ENCODE data around the gene RNF8. TPM values are rescaled to one million over a fixed set of nuclear protein-coding genes. Genes with fewer than 3 reads are reported as not detected.
"Not testable (repeated sequence)": the region's sequence is repeated elsewhere in the genome, so short reads cannot be mapped to it uniquely, and the experiment has no call there.

The RNF8 gene
- total RNA-seq, 8 experiments from 2014 or later, result 19.0 to 53.9 (median 22.9) TPM

GRCh38 chr6:37399131-37399530 is 45.3 kb downstream of the RNF8 start:
- Histone ChIP-seq H3K4me3 (no peak overlapping the region), H3K27ac (no peak overlapping the region), H3K4me1 (replicated peaks in 1 of 2) (no peaks in the 10 kb centered on the region)
- ATAC-seq (replicated peaks in 6 of 8), result no peak
- in situ Hi-C loops (cut with MboI; ENCODE audit: low pct_unique_long_range_greater_than_20kb in 2 of 9, low sequenced_read_pairs in 9 of 9, unreplicated experiment in 9 of 9), result no loop called here

DNA sequence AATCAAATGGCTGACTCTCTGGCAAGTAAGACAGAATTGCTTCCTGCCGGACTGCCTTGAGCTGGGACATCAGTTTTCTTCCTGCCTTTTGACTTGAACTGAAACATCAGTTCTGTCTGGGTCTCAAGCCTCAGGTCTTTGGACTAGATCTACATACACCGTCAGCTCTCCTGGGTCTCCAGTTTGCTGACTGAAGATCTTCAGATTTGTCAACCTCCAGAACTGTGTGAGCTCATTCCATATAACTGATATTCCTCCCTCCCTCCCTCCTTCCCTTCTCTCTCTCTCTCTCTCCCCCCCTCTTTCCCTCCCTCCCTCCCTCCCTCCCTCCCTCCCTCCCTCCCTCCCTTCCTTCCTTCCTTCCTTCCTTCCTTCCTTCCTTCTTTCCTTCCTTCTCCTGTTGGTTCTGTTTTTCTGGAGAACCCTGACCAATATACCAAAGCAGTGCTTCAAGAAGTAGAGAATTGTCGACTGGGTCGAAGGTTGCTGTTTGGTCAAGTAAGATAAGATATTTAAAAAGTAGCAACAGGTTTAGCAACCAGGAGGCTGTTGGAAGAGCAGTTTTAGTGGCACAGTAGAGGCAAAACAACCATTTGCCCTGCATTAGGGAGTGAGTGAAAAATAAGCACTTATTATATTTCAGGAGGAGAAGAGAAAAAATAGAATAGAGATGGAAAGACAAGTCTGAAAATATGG is 46.2 kb downstream of the RNF8 start:
- no peak overlapping the region for H3K27ac ChIP-seq

DNA sequence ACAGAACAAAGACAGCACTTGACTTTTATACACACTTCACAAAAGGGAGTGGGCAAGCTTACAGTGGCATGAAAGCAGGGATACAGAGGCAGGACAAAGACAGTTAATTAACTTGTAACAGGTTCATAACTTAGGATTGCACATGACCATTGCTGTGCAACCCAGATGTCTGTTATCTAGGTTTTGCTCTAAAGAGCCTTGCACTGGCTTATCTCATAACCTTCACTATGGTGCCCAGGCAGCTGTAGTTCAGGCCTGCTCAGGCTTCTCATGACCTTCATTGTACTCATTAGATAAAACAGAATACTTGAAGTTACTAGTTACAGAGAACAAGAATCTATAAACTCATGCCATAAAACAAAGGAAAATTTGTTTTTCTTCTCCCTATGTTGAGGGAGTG is 47.9 kb downstream of the RNF8 start:
- in situ Hi-C loops (cut with MboI; ENCODE audit: low pct_unique_long_range_greater_than_20kb in 2 of 9, low sequenced_read_pairs in 9 of 9, unreplicated experiment in 9 of 9); H3K4me3 ChIP-seq; ATAC-seq (replicated peaks in 6 of 8); H3K4me1 ChIP-seq (replicated peaks in 1 of 2); H3K27ac ChIP-seq: not testable (repeated sequence)

More for the DNA sequence above, 46.2 kb downstream of the RNF8 start:
- Histone ChIP-seq H3K4me3 (no peak overlapping the region), H3K4me1 (replicated peaks in 1 of 2) (no peaks in the 10 kb centered on the region)
- WGBS, 10 experiments, result 20 to 86% (median 67%) methylated on average over 1 to 3 of the region's 4 CpGs; no CpG with 5 or more reads in 4 of the 10 experiments
- ATAC-seq (replicated peaks in 6 of 8), result no peak
- in situ Hi-C loops (cut with MboI; ENCODE audit: low pct_unique_long_range_greater_than_20kb in 2 of 9, low sequenced_read_pairs in 9 of 9, unreplicated experiment in 9 of 9), result no loop called here

- no peak for ATAC-seq (replicated peaks in 6 of 8)
- WGBS, 10 experiments, result 18 to 90% (median 82%) methylated on average over 2 to 3 of the region's 3 CpGs; no CpG with 5 or more reads in 1 of the 10 experiments
- H3K4me3 ChIP-seq, result no peak overlapping the region
- in situ Hi-C loops (cut with MboI; ENCODE audit: low pct_unique_long_range_greater_than_20kb in 2 of 9, low sequenced_read_pairs in 9 of 9, unreplicated experiment in 9 of 9), result no loop called here
- no peaks in the 10 kb centered on the region for H3K4me1 ChIP-seq (replicated peaks in 1 of 2)
- no peak overlapping the region for H3K27ac ChIP-seq
Measured at GRCh38 chr6:37406726-37407341, 53.1 kb downstream of the RNF8 start.

GRCh38 chr6:37407948-37408347 is 54.2 kb downstream of the RNF8 start:
- 0 to 95% (median 75%) methylated on average over 1 to 5 of the region's 5 CpGs; no CpG with 5 or more reads in 2 of the 10 experiments for WGBS, 10 experiments
- Histone ChIP-seq H3K27ac (no peak overlapping the region), H3K4me3 (no peak overlapping the region), H3K4me1 (replicated peaks in 1 of 2) (no peaks in the 10 kb centered on the region)
- in situ Hi-C loops (cut with MboI; ENCODE audit: low pct_unique_long_range_greater_than_20kb in 2 of 9, low sequenced_read_pairs in 9 of 9, unreplicated experiment in 9 of 9), result no loop called here
- no peak for ATAC-seq (replicated peaks in 6 of 8)

- Histone ChIP-seq H3K4me3 (no peak overlapping the region), H3K27ac (no peak overlapping the region), H3K4me1 (replicated peaks in 1 of 2) (no peaks in the 10 kb centered on the region)
- WGBS, 10 experiments, result 0 to 100% (median 80%) methylated on average over 1 of the region's 1 CpG; no CpG with 5 or more reads in 1 of the 10 experiments
- no peak for ATAC-seq (replicated peaks in 6 of 8)
- in situ Hi-C loops (cut with MboI; ENCODE audit: low pct_unique_long_range_greater_than_20kb in 2 of 9, low sequenced_read_pairs in 9 of 9, unreplicated experiment in 9 of 9), result no loop called here
Measured at GRCh38 chr6:37409501-37409900, 55.7 kb downstream of the RNF8 start.

GRCh38 chr6:37417393-37417792 is 63.6 kb downstream of the RNF8 start:
- in situ Hi-C loops (cut with MboI; ENCODE audit: low pct_unique_long_range_greater_than_20kb in 2 of 9, low sequenced_read_pairs in 9 of 9, unreplicated experiment in 9 of 9), result no loop called here
- H3K4me1 ChIP-seq (replicated peaks in 1 of 2), result no peaks in the 10 kb centered on the region
- 40 to 100% (median 72%) methylated on average over 1 to 2 of the region's 2 CpGs for WGBS, 10 experiments
- H3K4me3 ChIP-seq, result no peak overlapping the region
- ATAC-seq (replicated peaks in 6 of 8), result no peak
- no peak overlapping the region for H3K27ac ChIP-seq

DNA sequence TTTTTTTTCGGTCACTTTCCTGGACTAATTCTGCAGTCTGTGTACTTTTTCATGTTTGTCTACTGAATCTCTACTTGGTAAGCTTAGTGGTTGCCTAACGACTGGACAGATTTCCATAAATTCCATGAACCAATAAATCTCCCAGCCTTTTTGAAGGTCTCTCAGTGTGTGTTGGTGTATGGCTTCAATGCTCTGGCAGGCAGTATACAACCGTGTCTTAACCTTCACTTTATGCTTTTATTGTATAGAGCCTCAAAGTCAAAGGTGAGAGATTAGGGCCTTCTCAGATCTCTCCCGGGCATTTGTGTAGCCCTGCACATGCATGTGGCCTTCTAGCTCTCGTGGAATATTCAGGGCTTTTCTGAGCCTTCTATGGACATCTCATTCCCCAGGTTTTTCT is 64.9 kb downstream of the RNF8 start:
- ATAC-seq (replicated peaks in 6 of 8), result peak in 1 of 8 experiments; percentile 41
- in situ Hi-C loops (cut with MboI; ENCODE audit: low pct_unique_long_range_greater_than_20kb in 2 of 9, low sequenced_read_pairs in 9 of 9, unreplicated experiment in 9 of 9), result no loop called here
- 6 to 100% (median 74%) methylated on average over 1 to 5 of the region's 5 CpGs for WGBS, 10 experiments
- Histone ChIP-seq H3K27ac (no peak overlapping the region), H3K4me3 (no peak overlapping the region), H3K4me1 (replicated peaks in 1 of 2) (no peaks in the 10 kb centered on the region)

DNA sequence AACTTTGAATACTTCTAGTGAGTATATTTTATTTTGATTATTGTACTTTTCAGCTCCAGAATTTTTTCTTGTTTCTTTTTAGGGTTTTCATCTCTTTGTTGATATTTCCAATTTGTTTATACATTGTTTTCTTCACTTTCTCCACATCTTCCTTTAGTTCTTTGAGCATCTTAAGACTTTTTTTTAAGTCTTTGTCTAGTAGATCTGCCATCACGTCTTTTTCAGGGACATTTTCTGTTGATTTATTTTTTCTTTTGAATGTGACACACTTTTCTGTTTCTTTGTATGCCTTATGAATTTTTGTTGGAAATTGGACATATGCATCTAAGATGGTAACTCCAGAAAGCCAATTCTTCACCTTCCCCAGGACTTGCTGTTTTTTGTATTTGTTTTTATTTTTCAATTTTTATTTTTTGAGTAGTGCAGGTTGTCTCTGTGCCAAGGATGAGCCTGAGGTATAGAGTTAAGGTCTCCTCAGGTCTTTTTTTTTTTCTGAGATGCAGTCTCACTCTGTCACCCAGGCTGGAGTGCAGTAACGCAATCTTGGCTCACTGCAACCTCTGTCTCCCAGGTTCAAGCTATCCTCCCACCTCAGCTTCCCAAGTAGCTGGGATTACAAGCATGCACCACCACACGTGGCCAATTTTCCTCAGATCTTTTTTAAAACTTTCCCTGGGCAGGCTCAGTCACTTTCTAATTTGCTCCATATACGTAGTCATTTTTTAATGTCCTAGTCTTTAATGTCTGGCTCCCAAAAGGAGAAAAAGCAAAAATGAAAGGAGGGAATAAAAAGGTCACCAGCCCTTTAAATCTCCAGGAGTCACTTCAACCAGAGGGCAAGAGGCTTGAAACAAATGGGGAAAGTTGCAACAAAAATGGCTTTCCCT is 72.5 kb downstream of the RNF8 start:
- WGBS, 10 experiments, result 41 to 97% (median 76%) methylated on average over 1 to 4 of the region's 4 CpGs
- Histone ChIP-seq H3K4me1 (replicated peaks in 1 of 2) (no peaks in the 10 kb centered on the region), H3K27ac (no peak overlapping the region), H3K4me3 (no peak overlapping the region)
- in situ Hi-C loops (cut with MboI; ENCODE audit: low pct_unique_long_range_greater_than_20kb in 2 of 9, low sequenced_read_pairs in 9 of 9, unreplicated experiment in 9 of 9), result no loop called here
- no peak for ATAC-seq (replicated peaks in 6 of 8)

DNA sequence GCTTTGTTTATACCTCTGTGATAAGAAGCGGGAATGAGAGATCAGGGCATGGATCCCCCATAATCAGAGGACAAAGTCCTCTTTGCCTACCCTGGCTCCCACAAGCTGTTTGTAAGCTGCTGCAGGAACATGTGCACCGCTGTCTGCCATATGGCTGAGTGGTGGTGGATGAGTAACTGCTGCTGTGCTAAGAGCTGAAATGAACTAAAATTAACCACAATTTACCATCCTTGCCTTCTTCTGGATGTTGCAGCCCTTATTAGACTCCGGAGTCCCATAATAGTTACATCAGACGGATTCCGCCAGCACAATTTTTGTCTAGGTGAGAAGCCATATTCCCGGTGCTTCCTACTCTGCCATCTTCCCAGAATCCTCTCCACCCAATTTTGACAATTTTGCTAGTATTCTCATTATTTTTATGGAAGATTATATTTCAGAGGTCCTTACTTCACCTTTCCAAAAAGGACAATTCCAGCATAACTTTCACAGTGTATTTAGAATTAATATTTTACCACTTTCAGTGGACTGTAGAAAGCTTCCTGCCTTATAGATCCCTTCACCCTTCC is 73.2 kb downstream of the RNF8 start:
- H3K4me1 ChIP-seq (replicated peaks in 1 of 2), result peaks cover 0 to under 1% of the 10 kb centered on the region in 2 donors
- ATAC-seq (replicated peaks in 6 of 8), result no peak
- H3K4me3 ChIP-seq, result no peak overlapping the region
- no peak overlapping the region for H3K27ac ChIP-seq
- in situ Hi-C loops (cut with MboI; ENCODE audit: low pct_unique_long_range_greater_than_20kb in 2 of 9, low sequenced_read_pairs in 9 of 9, unreplicated experiment in 9 of 9), result no loop called here
- WGBS, 10 experiments, result 80 to 100% (median 93%) methylated on average over 1 to 6 of the region's 6 CpGs; no CpG with 5 or more reads in 1 of the 10 experiments

GRCh38 chr6:37429352-37429750 is 75.6 kb downstream of the RNF8 start:
- Histone ChIP-seq H3K4me1 (replicated peaks in 1 of 2) (peaks cover 4 to 11% of the 10 kb centered on the region in 2 donors), H3K4me3 (no peak overlapping the region), H3K27ac (no peak overlapping the region)
- WGBS, 10 experiments, result 79 to 100% (median 89%) methylated on average over 1 to 2 of the region's 2 CpGs; no CpG with 5 or more reads in 3 of the 10 experiments
- ATAC-seq (replicated peaks in 6 of 8), result no peak
- in situ Hi-C loops (cut with MboI; ENCODE audit: low pct_unique_long_range_greater_than_20kb in 2 of 9, low sequenced_read_pairs in 9 of 9, unreplicated experiment in 9 of 9), result no loop called here

DNA sequence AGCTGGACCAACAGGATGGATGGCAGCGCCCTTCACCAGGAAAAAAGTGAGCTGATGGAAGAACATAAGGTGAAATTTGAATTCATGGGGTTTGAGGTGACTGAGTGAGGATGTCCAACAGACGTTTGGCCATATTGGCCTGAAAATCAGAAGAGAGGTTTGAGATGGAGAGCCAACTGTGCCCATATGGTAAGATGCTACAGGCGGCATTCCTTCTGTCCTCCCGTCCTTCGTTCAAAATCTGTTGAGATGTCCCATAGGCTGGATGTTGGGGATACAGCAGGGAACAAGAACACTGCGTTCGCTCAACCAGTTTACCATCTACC is 78.8 kb downstream of the RNF8 start:
- 4 to 100% (median 48%) methylated on average over 1 to 7 of the region's 7 CpGs; no CpG with 5 or more reads in 2 of the 10 experiments for WGBS, 10 experiments
- in situ Hi-C loops (cut with MboI; ENCODE audit: low pct_unique_long_range_greater_than_20kb in 2 of 9, low sequenced_read_pairs in 9 of 9, unreplicated experiment in 9 of 9), result no loop called here
- H3K4me3 ChIP-seq, result peak overlapping the region; percentile 81 to 94 (median 83)
- ATAC-seq (replicated peaks in 6 of 8), result peak in 7 of 8 experiments; percentile 5 to 30 (median 10)
- peak overlapping the region; percentile 73 to 86 for H3K27ac ChIP-seq
- peaks cover 4 to 28% of the 10 kb centered on the region in 2 donors for H3K4me1 ChIP-seq (replicated peaks in 1 of 2)
